Right lobe of liver (tissue), 4 donors: Measurements from ENCODE around the gene AMMECR1L.

Experiments
- CTCF ChIP-seq, 4 donors: fragments of 200-600 bp in 3 of 4; fragments of 450-650 bp in 1 of 4; IDR thresholded peaks; one replicate each; pipeline versions ENCODE4 v1.5.1 to v1.8.0; 2016 to 2022; ENCODE audit warnings: antibody characterized with exemption in 4 of 4, mild to moderate bottlenecking in 2 of 4
- POLR2A ChIP-seq: fragments of 450-650 bp; IDR thresholded peaks from one replicate; pipeline ENCODE4 v1.6.1; 2017; ENCODE audit warnings: antibody characterized with exemption, mild to moderate bottlenecking
- donor health status: DM: no; HTN: no; CAD: no.
- donor health status: DM: no; HTN: no; CAD: no.
- donor health status: DM: no; HTN: yes; CAD: no.

GRCh38 chr2:127872354-127872753 lies 13.4 kb downstream of the AMMECR1L start:
- TF ChIP-seq POLR2A (no peak), CTCF (IDR thresholded peaks at IDR 0.05) (no peak)
